Activated CD8-positive, alpha-beta memory T cell treated with anti-CD3 and anti-CD28 coated beads, Interleukin-2, amount 50 U/mL, for 1 hour (primary cell): Measurements from ENCODE around the gene CD300LG.
"Not testable (repeated sequence)": the region's sequence is repeated elsewhere in the genome, so short reads cannot be mapped to it uniquely, and the experiment has no call there.

Experiments
- DNase-seq: peaks from one replicate; pipeline ENCODE4 v3.0.0-alpha.2; 2020; ENCODE audit errors: extremely low read depth

CD300LG gene

GRCh38 chr17:43854498-43854897 lies 7.5 kb downstream of the CD300LG start:
- no peak for DNase-seq

DNA sequence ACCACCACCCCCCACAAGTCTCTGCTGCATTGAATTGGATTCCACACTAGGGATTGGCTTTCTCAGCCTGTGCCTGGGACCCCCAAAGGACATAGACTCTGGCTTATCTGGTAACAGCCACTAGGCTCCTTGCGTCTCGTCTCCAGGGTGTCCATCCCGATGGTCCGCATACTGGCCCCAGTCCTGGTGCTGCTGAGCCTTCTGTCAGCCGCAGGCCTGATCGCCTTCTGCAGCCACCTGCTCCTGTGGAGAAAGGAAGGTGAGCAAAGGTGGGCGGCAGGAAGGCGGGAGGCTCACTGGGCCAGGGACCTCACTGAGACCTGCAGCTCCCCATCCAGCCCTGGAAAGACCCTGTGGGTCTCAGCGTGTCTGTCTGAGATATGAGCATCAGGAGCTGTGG lies 8.1 kb downstream of the CD300LG start:
- no peak for DNase-seq

DNA sequence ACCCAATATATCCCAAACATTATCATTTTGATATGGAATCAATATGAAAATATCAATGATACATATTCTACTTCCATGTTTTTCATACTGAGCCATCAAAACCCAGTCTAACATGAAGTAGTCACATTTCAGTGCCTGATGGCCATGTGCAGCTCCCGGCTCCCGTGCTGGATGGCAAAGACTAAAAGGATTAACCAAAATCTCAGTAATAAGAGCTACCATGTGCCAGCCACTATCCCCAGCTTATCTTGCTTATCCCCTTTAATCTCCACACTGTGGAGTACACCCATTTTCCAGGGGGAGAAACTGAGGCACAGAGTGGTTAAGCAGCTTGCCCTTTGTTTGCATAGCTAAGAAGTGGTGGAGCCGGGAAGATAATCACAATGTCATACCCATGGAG lies 9.2 kb downstream of the CD300LG start:
- no peak for DNase-seq

- DNase-seq = no peak
Measured at GRCh38 chr17:43857141-43857540, 10.2 kb downstream of the CD300LG start.

GRCh38 chr17:43857957-43858600 lies 11.1 kb downstream of the CD300LG start:
- DNase-seq = no peak

GRCh38 chr17:43860077-43860725 lies 13.2 kb downstream of the CD300LG start:
- no peak for DNase-seq

DNA sequence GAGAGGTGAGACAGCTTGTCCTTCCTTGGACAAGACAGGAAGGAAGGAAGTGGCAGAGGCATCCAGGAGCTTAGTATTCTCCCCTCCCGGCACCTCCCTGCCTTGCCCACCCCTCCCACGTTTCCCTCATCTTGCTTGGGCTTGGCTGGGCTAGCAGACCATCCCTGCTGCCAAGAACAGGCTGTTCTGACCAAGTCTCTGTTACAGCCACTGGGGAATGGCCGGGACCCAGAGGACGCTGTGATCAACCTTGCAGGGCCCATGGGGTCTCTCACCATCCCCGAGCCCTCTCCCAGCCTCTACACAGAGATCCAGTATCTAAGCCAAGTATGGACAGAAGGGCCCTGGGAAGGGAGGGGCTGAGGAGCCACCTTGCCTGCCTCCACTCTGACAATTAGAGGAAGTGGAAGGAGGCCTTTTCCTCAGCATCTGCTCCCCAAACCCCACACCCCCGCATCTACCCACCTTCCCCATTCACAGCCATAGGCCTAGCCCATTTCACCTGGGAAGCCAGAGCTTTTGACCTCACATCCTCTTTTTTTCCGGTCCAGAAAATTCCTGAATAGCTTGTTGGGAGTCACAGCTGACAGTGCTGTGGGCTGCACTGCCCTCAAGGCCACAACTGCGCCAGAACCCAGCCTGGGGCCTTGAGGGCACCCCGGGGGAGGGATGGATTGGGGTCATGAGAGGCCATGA lies 14.1 kb downstream of the CD300LG start:
- DNase-seq = no peak

DNA sequence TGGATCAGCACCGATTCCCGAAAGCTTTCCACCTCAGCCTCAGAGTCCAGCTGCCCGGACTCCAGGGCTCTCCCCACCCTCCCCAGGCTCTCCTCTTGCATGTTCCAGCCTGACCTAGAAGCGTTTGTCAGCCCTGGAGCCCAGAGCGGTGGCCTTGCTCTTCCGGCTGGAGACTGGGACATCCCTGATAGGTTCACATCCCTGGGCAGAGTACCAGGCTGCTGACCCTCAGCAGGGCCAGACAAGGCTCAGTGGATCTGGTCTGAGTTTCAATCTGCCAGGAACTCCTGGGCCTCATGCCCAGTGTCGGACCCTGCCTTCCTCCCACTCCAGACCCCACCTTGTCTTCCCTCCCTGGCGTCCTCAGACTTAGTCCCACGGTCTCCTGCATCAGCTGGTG lies 15.0 kb downstream of the CD300LG start:
- DNase-seq = no peak

- DNase-seq = no peak
Measured at GRCh38 chr17:43864161-43864984, 17.4 kb downstream of the CD300LG start.

GRCh38 chr17:43868226-43868994 lies 21.4 kb downstream of the CD300LG start:
- no peak for DNase-seq

DNA sequence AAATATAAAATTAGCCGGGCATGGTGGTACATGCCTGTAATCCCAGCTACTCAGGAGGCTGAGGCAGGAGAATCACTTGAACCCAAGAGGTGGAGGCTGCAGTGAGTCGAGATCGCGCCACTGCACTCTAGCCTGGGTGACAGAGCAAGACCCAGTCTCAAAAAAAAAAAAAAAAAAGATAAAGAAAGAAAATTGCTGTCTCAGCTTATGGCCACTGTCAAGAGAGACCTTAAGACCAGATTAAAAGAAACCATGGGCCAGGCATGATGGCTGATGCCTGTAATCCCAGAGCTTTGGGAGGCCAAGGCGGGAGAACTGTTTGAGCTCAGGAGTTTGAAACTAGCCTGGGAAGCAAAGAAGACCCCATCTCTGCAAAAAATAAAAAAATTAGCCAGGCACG lies 22.1 kb downstream of the CD300LG start:
- not testable (repeated sequence) for DNase-seq

DNA sequence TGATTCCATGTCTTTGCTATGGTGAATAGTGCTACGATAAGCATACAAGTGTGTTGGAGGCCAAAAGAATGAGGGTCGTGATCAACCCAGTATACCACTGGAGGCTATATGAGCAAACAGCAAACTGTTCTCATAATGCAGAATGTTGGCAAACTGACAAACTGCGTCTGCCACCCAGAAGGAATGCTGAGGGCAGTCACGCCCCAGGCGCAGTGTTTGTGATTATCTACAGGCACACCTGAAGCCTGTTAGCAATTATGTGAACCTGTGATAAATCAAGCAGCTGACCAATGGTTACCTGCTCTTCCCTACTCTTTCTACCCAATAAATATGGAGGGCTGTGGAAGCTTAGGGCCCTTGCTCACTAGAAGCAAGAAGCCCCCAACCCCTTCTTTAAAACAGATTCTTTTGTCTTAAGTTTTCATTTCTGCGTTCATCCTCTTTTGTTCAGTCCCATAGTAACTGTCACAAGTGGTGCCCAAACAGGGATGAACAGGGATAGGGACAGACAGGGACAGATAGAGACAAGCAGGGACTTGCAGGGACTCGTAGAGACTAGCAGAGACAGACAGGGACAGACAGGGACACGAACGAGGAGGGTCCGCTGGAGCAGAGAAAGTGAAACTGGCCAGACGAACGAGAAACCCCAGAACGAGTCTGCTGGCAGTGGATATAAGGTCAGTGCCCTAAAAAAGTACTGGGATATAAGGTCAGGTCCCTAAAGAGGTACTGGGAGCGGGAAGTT lies 25.1 kb downstream of the CD300LG start:
- no peak for DNase-seq

GRCh38 chr17:43873091-43873490 lies 26.1 kb downstream of the CD300LG start:
- no peak for DNase-seq

DNA sequence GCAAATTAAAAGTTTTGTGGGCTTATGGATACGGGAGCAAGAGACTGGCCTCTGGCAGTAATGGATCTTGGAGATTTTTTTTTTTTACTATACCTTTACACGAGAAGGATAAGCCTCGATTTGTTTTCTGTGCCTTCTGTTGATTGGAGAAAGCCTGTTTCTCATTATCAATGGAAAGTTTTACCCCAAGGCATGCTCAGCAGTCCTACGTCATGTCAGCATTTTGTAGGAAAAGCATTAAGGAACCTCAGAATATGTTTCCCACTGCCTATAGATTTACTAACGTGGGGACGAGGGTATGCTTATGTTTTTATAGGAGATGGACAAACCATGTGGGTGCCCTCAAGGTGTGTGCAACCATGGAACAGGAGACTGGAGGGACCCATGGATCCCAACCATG lies 26.8 kb downstream of the CD300LG start:
- no peak for DNase-seq

GRCh38 chr17:43874293-43874692 lies 27.3 kb downstream of the CD300LG start:
- DNase-seq = no peak

DNA sequence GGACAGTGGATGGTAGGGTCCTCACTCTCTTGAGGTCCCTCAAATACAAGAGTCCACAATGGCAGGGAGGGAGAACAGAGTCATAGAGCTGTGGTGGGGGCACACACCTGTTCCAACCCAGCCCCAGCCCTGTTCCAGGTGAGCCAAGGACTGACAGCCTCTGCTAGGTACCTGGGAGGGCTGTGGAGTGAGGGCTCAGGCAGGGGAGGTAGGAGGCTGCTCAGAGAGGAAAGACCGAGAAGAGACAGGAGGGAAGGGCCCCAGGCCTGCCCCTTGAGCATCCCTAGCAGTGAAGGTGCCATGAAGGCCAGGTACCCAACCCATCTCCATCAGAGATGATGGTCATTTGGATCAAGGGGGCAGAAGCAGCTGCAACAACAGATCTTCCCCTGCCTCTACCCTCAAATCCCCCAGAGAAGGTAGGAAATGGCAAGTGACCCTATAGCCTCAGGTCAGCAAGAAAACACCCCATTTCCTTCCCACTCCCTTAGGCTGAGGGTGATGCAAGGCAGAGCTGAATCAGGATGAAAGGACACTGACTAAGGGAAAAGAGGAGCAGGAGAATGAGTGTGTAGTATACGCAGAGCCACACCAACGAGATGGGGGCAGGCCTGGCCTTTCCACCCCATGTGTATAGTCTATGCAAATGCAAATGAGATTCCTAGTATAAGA lies 28.6 kb downstream of the CD300LG start:
- DNase-seq = no peak

DNA sequence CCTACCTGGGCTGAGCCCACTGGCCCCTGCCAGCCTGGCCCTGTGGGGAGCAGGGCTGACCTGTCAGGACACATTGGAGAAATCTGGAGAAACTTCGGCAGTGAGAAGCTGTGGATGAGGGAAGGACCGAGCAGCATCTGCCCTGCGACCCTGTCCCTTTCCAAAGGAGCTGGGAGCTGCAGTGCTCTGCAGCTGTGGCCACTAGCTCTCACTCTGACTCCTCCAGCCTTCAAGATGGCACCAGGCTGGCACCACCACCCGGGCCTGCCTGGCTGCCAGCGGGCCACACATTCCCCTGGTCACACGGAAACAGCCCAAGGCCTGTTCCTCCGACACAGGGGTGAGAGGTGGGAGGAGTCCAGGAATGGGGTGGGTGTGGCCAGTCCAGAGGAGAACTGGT lies 30.1 kb downstream of the CD300LG start:
- DNase-seq = no peak

DNA sequence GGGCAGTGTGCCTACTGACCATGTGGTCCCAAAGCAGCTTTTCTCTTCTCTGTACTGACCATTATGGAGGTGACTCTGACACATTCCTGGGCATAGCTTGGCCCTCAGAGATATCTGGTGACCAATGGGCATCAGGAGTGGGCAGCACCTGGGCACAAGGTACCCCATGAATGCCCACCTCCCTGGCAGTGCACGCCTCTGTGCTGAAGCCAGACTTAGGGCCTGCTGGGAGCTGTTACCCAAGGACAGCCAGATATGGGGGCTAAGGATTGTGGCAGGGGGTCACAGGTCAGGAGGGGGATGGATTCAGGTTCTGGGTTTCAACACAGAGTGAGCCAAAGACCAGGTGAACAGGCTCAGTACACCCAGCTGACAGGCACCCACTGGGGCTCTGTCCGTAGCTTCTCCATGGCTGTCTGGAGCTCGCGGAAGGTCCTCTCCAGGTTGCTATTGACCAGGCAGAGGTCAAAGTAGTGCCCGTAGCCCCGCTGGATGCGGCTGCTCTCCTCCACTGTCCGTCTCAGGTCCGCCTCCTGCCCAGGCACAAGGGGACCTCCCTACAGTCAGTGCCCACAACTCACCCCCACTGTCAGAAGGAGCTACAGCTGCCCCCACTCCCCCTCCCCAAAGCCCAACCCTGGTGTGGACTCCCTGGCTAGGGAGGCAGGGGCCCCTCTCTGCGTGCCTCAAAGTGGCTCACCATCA lies 30.6 kb downstream of the CD300LG start:
- no peak for DNase-seq
